HK-2 (cell line): ENCODE data around the gene RASAL2.
A peak's percentile ranks its signal among the peaks of the same experiment; 100 is the strongest.
"Not testable (repeated sequence)": the region's sequence is repeated elsewhere in the genome, so short reads cannot be mapped to it uniquely, and the experiment has no call there.

Experiments used
- DNase-seq: peaks from one replicate; pipeline ENCODE4 v3.0.0-alpha.2; 2018; ENCODE audit not compliant: unreplicated experiment

The RASAL2 gene

DNA sequence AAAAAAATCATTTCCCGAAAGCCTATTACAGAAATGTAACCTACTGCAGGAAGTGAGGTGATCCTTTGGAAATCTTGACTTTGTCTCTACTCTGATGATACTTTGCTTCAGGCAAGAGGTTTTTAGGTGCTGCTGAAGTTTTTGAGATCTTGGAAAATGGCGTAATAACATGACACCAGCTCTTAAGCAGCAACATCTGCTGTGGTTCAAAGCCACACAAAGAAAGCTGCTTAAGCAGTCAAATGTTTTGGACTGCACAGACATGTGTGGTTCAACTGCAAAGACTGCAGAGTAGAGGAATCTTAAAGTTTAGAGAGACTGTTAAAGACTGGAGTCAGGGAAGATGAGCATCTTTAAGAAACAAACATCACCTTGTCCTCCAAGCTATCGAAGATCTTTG lies 139.0 kb downstream of the RASAL2 start:
- DNase-seq, result no peak

GRCh38 chr1:178237121-178237520 lies 143.2 kb downstream of the RASAL2 start:
- DNase-seq, result no peak

DNA sequence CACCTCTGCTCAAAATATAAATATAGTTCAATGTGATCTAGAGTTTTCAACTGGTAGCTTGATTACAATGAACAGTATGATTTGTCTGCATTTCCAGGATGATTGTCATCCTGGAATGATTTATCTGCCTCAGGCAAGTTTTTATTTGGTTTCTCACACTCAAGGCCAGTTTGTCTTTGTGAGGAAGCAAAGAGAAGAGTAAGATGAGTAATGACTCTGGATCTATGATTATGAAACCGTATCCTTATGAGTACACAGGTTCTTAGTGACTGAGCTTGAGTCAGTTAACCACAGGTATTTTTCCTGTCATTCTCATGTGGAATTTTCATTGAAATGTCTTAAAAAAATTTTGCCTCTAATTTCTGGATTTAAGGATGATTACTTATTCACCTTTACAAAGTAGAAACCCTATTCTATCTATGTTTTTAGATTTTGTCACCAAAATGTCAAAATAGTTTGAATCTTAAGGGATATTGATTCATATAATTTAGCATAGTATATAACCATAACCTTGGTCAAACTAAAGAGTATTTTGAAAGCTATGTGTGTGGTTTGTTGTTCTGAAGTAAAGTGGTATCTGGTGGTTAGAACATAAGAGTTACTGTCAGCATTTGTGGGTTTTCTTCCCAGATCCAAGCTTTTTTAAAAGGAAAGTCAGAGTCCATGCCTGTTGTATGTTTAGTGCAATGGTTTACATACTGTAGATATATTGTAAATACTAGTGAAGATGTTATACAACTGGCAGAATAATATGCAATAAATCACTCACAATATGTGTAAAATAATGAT lies 145.0 kb downstream of the RASAL2 start:
- DNase-seq, result no peak

DNA sequence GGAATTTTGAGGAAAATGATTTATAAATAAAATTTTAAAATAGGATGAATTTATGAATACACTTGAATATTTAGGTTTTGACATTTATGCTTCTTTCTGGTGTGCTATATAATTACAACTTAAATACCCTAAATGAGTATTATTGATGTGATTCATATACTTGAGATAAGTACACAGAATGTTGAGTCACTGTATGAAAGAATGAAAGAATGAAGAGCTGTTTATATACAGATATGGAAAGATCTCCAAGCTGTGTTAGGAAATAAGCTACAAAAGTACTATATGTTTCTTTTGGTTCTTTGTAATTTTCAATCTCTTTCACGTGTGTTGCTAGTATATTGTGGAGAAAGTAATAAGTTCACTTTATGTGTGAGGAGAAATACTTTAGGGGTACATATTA lies 147.2 kb downstream of the RASAL2 start:
- DNase-seq, result no peak

DNA sequence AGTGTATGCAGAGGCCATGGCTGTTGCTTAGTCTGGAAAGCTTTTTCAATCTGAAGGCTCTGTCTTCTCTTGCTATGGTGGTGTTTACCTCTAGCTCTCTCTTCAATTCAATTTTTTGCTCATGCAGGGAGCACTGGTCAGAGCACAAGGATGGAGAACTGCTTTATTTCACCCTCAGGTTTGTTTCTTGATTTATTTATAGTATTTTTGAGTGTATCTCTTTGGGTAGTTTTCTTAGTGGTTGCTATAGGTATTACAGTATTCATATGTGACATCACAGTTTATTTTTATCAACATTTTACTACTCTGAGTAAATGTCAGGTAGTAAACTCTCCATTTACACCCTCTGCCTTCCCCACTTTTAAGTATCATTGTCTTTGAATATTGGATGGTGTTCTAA lies 147.9 kb downstream of the RASAL2 start:
- no peak for DNase-seq

DNA sequence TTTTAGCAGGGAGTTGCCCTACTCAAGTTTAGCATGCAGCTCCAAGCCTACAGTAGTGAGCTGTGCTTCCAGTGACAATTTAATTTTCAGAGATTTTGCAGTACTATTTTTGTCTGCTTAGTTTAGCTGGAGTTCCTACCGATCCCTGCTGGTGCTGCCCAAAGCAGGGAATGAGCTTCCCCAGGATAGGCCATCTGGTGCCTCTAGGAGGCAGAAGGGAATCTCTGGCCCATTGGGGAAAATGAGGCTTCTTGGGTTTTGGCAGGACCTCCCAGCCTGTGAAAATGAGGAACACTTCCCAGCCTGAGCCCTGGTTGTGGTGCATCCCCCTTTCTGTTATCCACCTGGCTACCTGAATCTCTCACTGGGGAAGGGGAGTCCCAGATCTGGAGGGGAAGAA lies 149.2 kb downstream of the RASAL2 start:
- DNase-seq, result no peak

GRCh38 chr1:178243890-178244289 lies 150.0 kb downstream of the RASAL2 start:
- no peak for DNase-seq

DNA sequence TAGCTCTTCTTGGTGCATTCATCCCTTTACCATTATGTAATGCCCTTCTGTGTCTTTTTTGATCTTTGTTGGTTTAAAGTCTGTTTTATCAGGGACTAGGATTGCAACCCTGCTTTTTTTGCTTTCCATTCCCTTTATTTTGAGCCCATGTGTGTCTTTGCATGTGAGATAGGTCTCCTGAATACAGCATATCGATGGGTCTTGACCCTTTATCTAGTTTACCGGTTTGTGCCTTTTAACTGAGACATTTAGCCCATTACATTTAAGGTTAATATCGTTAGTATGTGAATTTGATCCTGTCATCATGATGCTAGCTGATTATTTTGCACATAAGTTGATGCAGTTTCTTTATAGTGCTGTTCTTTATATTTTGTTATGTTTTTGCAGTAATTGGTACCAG lies 154.4 kb downstream of the RASAL2 start:
- DNase-seq, result not testable (repeated sequence)

GRCh38 chr1:178253581-178253980 lies 159.7 kb downstream of the RASAL2 start:
- DNase-seq, result not testable (repeated sequence)

DNA sequence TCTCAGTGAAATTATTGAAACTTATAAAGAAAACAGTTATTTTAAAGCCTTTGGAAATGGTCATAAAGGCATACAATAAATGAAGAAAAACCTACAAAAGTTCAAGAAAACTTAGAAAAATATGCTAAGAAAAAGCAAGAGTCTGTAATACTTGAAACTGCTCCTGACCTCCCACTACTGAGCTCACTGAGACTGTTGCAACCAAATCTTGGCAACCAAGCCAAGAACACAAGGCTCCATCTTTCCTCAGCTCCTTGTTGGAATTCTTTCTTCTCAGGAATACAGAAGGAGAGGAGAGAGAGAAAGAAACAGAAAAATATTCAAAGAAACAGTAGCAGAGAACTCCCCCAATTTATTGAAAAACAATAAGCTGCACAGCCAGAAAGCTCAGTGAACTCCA lies 160.5 kb downstream of the RASAL2 start:
- DNase-seq, result no peak

- no peak for DNase-seq
Observed at GRCh38 chr1:178258536-178258935, 164.6 kb downstream of the RASAL2 start.

DNA sequence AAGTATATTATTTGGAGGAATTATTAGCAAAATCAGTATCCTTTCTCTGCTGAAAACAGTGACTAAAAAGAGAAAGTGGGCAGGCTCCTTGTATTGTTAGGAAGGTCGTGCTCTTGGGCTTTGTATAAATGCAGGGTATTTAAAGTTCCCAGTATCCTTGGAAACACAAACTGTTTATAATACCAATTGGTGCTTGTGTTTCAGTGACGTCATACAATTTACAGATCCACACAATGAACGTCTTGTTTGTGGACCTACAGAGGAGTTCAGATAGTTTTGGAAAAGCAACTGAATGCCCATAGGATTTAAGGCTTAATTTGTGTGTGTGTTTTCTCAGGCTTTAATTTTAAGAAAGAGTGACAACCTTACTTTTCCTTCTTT lies 168.2 kb downstream of the RASAL2 start:
- no peak for DNase-seq

DNA sequence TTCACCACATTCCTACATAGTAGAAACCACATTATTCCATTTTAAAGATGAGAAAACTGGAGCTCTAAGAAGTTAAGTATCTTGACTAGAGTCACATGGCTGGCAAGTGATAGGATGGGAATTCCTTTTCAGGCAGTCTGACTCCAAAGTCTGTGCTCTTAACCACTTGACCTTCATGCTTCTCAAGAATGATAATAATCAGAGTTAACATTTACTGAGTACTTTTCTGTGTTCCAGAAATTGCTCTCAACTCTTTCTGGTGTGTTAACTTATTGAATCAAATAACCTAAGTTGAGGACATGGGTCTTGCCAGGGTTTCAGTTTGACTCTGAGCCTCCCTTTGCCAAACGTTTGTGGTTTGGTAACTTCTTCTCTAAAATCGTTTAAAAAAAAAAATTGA lies 169.4 kb downstream of the RASAL2 start:
- no peak for DNase-seq

- no peak for DNase-seq
Observed at GRCh38 chr1:178266113-178266512, 172.2 kb downstream of the RASAL2 start.

DNA sequence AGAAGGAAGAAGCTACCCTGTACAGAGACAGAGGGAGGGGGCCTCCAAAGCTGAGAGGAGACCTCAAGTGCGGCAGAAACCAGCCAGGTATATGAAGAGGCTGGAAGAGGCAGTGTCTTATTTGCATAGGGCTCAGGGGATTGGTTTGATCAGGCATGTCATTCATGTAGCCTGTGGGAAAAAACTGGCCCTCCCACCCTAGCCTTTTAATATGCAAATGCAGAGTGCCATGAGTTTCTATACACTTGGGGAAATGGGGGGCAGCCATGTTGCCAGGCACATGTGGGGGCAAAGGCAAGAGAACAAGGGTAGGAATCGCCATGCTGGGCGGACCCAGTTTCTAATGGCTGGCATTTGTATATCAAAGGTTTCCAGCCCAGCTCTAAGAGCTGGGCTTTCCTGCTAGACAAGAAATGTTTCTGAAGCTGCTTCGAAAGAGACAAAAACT lies 172.7 kb downstream of the RASAL2 start:
- DNase-seq, result peak; percentile 49

- DNase-seq, result peak; percentile 82
Observed at GRCh38 chr1:178267646-178268094, 173.8 kb downstream of the RASAL2 start.

GRCh38 chr1:178271471-178271870 lies 177.6 kb downstream of the RASAL2 start:
- DNase-seq, result no peak

DNA sequence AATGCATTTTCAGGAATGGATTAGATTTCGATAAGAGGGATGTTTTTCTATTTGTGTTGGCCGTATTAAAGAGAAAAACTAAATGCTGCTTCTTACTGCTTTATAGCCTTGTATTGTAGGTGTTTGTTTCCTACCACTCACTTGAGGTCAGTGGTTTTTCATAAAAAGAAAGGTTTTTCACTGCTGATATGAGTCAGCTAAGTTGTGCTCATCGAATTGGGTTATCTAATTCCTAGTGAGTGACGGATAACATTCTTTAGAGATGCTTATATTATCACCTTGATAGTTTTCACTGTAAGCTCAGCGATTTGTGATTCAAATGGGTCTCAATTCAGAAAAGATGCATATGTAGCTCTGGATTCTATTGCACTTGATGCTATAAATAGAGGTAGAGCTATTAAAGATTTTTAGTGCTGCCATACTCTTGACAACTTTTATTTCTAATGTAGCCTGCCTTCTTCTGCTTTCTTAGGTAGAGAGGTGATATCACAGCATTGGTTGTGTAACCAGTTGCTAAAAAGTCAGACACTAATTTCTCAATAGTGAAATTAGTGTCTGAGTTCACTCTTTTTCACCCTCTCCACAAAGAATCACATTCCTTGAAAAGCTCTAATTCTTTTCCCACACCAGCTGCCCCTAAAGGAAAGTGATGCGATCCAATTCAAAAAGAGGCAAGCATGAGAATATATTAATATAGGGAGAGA lies 180.0 kb downstream of the RASAL2 start:
- DNase-seq, result no peak

DNA sequence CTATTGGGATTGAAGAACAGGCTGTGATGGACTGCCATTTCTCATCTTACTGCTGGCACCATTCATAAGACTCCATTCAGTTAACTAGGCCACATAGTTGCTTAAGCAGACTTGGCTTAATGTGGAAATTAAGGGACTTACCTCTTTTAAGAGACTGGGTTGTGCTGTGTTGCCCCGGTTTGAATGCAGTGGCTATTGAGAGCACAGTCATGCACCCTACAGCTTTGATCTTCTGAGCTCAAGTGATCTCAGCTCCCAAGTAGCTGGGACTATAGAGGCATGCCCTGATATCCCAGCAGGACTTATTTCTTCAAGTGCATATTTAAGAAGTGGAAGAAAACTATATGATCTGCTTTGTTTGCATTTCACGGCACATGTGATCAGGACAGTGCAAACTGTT lies 181.1 kb downstream of the RASAL2 start:
- DNase-seq, result no peak

- no peak for DNase-seq
Observed at GRCh38 chr1:178275553-178275952, 181.6 kb downstream of the RASAL2 start.

DNA sequence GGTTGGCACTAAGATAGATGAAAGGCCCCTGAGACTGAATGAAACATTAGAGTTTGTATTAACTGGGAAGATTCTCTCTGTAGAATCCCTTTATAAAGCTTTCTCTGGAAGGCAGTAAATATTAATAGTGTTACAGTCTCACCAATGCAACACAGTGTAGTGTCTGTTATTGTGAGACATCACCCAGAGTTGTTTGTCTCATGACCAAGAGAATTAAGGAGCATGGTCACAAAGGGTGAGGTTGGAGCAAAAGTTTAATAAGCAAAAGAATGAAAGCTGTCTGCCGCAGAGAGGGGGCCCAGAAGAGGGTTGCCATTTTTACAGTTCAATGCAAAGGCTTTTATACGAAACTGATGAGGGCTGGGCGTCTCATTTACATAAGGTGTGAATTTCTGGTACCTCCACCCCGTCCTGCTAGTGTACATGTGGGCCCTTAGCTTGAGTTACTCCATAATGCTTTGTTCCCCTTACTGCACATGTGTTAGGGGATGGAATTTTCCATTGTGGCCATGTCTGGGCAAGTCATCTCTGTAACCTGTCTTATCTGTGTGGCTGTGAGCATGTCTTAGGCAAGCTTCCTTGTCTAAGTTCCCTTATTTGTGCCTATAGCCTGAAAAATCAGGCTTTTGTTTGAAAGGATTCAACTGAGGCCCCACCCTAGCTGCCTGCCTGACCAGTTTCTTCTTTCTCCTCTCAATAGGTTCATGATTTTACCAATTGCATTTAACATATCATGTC lies 184.1 kb downstream of the RASAL2 start:
- DNase-seq, result no peak

DNA sequence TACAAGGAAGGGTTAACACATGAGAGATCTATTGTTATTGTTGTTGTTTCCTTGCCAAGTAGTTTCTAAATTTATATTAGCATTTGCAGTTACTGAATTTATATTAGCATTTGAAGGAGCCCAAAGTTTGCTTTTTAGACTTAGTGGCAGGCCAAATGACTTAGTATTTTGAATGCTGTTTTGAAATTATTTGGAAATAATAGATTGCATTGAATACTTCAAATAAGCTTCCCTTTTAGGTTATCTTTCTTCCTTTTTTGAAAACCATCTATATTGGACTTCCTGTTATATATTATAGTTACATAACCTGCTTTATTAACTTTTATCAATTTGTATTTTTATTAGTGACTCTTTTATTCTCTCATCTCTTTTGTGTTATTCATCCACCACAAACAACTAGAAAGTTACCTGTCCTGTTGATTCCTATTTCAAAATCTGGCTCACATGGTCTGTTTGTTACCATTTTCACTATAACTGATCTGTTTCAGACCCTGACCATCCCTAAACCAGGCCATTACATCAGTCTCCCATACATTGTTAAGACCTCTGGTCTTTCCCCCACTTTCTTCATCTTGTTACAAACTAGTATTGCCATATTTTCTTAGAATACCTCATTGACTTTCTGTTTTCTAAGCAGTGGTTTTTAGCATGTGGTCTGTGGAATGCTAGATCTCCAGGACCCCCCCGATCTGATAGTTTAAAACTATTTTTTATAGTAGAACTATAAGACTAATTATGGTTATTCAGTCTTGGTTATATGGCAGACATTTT lies 185.2 kb downstream of the RASAL2 start:
- no peak for DNase-seq
